Endodermal cell (in vitro differentiated cells): ENCODE measurements around the gene PRDM12. TPM values are rescaled to one million over a fixed set of nuclear protein-coding genes. Genes with fewer than 3 reads are reported as not detected.

Experiments
- DNase-seq: peaks from one replicate; pipeline ENCODE4 v3.0.0-alpha.2; 2017
- H3K27ac ChIP-seq: 2 replicates; pipeline ENCODE4 v1.5.1; 2013; ENCODE audit warnings: mild to moderate bottlenecking, low read depth, low read length, moderate library complexity
- H3K27me3 ChIP-seq: 2 replicates; pipeline ENCODE4 v1.6.1; 2013; ENCODE audit warnings: mild to moderate bottlenecking, low read length, moderate library complexity; ENCODE audit not compliant: insufficient read depth, control insufficient read depth, poor library complexity, severe bottlenecking
- H3K36me3 ChIP-seq: 2 replicates; pipeline ENCODE4 v1.7.0; 2013; ENCODE audit warnings: mild to moderate bottlenecking, low read length, moderate library complexity; ENCODE audit not compliant: control insufficient read depth, insufficient read depth
- H3K4me1 ChIP-seq: one replicate; pipeline ENCODE4 v1.7.0; 2013; ENCODE audit warnings: low read length; ENCODE audit not compliant: control insufficient read depth, insufficient read depth
- H3K4me3 ChIP-seq: 2 replicates; pipeline ENCODE4 v1.5.1; 2013; ENCODE audit warnings: mild to moderate bottlenecking, low read length, moderate library complexity
- H3K9ac ChIP-seq: 2 replicates; pipeline ENCODE4 v1.6.1; 2013; ENCODE audit warnings: mild to moderate bottlenecking, low read length, moderate library complexity; ENCODE audit not compliant: poor library complexity, severe bottlenecking; ENCODE audit errors: extremely low read depth
- H3K9me3 ChIP-seq: 2 replicates; pipeline ENCODE4 v1.6.1; 2013; ENCODE audit warnings: mild to moderate bottlenecking, low read length, moderate library complexity; ENCODE audit not compliant: control insufficient read depth
- H3K27ac Mint-ChIP-seq: 2 replicates; pipeline ENCODE4 v1.8.0; 2020; ENCODE audit warnings: mixed read lengths
- H3K27me3 Mint-ChIP-seq: 2 replicates; pipeline ENCODE4 v1.8.0; 2021; ENCODE audit warnings: mild to moderate bottlenecking, mixed read lengths; ENCODE audit not compliant: insufficient read depth
- H3K36me3 Mint-ChIP-seq: 2 replicates; pipeline ENCODE4 v1.8.0; 2020; ENCODE audit warnings: low read depth, mixed read lengths
- H3K4me1 Mint-ChIP-seq: 2 replicates; pipeline ENCODE4 v1.8.0; 2020; ENCODE audit warnings: mixed read lengths
- H3K4me3 Mint-ChIP-seq: 2 replicates; pipeline ENCODE4 v1.8.0; 2020; ENCODE audit warnings: mild to moderate bottlenecking, moderate library complexity, mixed read lengths
- H3K9me3 Mint-ChIP-seq: 2 replicates; pipeline ENCODE4 v1.8.0; 2020; ENCODE audit warnings: mild to moderate bottlenecking, mixed read lengths
- WGBS, 2 experiments: methylation state at CpG; one replicate each; pipeline versions ENCODE4 v1.1.5 to v1.1.7; 2013; ENCODE audit warnings: missing lambda C conversion rate in 2 of 2, mixed read lengths in 1 of 2; ENCODE audit not compliant: insufficient coverage in 1 of 2, insufficient read length in 1 of 2; 5-methylcytosine and 5-hydroxymethylcytosine counted together
- total RNA-seq, 2 donors: library from RNA; stranded (reverse); fragmentation: NEBNext Ultra II Directional in 1 of 2; extraction: Animal tissue kit (Norgen Biotek cat#: 25700) in 1 of 2; gene quantifications; 2 replicates in 1 of 2; 3 replicates in 1 of 2; pipeline ENCODE4 v1.2.1, GENCODE V29; 2021
- TF ChIP-seq, protein P1 (sequence below): fragments of 200-600 bp; sonication (generic); conservative IDR thresholded peaks from 2 replicates; pipeline ENCODE4 v1.5.0; 2021; ENCODE audit warnings: antibody characterized with exemption, mild to moderate bottlenecking

Gene PRDM12
- total RNA-seq, 2 donors from 2014 or later: not detected

DNA sequence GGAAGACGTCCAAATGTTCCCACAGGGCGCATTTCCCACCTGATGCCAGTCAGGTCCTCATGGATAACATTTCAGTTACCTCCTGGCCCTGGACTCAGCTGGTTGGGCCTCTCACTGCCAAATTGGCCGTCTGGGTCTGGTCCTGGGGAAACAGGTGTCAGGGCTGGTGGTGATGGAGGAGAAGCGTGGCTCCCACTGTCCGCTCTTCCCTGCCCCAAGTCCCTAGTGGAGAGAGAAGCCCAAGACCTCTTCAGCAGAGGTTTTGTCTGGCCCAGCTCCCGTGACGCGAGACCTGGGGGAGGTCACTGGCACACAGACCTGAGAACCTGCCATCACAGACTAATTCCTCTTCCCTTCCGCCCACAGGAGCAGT is 27.8 kb upstream of the PRDM12 start:
- DNase-seq: no peak
- Histone ChIP-seq H3K36me3 (peaks cover 53% of the 10 kb centered on the region), H3K4me1 (no peaks in the 10 kb centered on the region), H3K9ac (no peak overlapping the region), H3K9me3 (no peaks in the 10 kb centered on the region), H3K27ac (no peak overlapping the region), H3K4me3 (no peak overlapping the region), H3K27me3 (no peaks in the 10 kb centered on the region)
- Mint-ChIP-seq H3K9me3 (no peaks in the 10 kb centered on the region), H3K36me3 (peaks cover 38% of the 10 kb centered on the region), H3K4me1 (no peaks in the 10 kb centered on the region), H3K4me3 (no peak overlapping the region), H3K27ac (no peak overlapping the region), H3K27me3 (no peaks in the 10 kb centered on the region)
- 92 to 98% methylated on average over 6 to 9 of the region's 9 CpGs for WGBS, 2 experiments
- TF ChIP-seq, protein P1, sequence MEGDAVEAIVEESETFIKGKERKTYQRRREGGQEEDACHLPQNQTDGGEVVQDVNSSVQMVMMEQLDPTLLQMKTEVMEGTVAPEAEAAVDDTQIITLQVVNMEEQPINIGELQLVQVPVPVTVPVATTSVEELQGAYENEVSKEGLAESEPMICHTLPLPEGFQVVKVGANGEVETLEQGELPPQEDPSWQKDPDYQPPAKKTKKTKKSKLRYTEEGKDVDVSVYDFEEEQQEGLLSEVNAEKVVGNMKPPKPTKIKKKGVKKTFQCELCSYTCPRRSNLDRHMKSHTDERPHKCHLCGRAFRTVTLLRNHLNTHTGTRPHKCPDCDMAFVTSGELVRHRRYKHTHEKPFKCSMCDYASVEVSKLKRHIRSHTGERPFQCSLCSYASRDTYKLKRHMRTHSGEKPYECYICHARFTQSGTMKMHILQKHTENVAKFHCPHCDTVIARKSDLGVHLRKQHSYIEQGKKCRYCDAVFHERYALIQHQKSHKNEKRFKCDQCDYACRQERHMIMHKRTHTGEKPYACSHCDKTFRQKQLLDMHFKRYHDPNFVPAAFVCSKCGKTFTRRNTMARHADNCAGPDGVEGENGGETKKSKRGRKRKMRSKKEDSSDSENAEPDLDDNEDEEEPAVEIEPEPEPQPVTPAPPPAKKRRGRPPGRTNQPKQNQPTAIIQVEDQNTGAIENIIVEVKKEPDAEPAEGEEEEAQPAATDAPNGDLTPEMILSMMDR: no peak

DNA sequence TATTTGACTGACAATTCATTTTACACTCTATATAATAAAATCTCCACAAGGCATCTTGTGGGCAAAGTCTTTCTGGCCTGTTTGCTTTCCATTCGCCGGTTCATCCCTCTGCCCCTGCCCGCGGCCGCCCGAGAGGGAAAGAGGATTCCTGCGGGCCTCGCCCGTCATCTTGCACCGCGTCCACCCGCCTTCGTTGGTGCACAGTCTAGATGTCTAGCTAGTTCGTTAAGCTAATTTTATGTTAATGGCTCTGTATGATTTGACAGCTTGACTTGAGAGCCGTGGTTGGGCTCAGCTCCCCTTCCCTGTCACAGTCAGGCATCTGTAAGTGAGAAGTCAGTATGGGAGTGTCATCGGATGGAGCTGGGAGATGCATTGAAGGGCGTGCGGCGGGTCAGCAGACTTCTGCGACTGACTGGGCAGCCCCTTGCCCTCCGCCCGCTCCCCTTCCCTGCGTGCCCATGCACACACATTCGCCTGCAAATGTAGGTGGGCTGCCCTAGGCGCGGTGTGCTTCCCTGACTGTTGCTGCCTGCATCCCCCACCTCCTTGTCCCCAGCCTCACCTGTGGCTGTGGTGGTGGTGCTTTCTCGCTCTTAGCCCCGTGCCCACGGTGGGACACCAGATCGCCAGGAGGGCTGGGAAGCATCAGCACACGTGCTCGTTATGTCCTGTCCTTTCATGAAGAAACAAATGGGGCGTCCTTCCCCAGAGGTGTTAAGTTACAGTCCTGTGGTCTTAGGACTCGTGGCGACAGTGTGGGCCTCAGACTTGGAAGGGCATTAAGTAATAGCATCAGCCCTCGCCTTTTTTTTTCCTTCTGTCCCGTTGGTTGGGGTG is 25.9 kb upstream of the PRDM12 start:
- no peak overlapping the region for H3K27ac Mint-ChIP-seq
- 92 to 93% methylated on average over 25 to 37 of the region's 37 CpGs for WGBS, 2 experiments
- H3K27ac ChIP-seq: no peak overlapping the region
- peaks cover 23% of the 10 kb centered on the region for H3K36me3 Mint-ChIP-seq
- H3K9me3 ChIP-seq: no peaks in the 10 kb centered on the region
- H3K9ac ChIP-seq: no peak overlapping the region
- no peak overlapping the region for H3K4me3 ChIP-seq
- no peak for DNase-seq
- no peak overlapping the region for H3K4me3 Mint-ChIP-seq
- H3K4me1 Mint-ChIP-seq: no peaks in the 10 kb centered on the region
- peaks cover 34% of the 10 kb centered on the region for H3K36me3 ChIP-seq
- no peaks in the 10 kb centered on the region for H3K27me3 Mint-ChIP-seq
- H3K4me1 ChIP-seq: no peaks in the 10 kb centered on the region
- TF ChIP-seq, protein P1: no peak
- no peaks in the 10 kb centered on the region for H3K9me3 Mint-ChIP-seq
- no peaks in the 10 kb centered on the region for H3K27me3 ChIP-seq

DNA sequence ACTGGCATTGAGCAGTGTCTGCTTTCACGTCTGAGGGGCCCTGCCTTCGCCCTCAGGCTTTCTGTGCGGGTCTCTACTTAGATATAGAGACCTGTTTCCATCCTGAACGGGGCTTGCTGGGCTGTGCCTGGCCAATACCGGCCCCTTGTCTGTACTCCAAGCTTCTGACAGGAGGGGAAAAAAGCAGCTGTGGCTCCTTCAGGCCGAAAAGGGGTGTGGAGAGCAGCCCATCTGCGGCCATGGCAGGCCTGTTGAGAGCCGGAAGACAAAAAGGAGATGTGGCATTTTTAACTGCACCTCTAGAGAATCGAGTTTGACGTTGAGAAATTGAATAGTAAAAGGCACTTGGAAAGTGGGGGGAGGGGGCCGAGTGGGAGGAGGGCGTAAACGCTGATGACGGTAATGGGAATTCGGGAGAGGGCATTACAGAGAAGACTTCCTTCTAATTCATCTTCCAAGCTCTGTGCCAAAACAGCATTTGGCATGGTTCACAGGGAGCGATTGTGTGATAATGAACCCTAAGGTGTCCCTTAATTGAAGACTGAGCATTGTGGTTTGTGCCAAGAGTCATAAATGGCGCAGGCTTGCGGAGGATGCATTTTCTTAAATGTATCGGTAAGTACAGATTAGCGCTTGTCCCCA is 25.1 kb upstream of the PRDM12 start:
- DNase-seq: no peak
- H3K9ac ChIP-seq: no peak overlapping the region
- peaks cover 18% of the 10 kb centered on the region for H3K36me3 Mint-ChIP-seq
- H3K27ac Mint-ChIP-seq: no peak overlapping the region
- no peaks in the 10 kb centered on the region for H3K9me3 Mint-ChIP-seq
- WGBS, 2 experiments: 85% methylated on average over 11 to 20 of the region's 20 CpGs
- no peaks in the 10 kb centered on the region for H3K27me3 ChIP-seq
- H3K4me1 ChIP-seq: no peaks in the 10 kb centered on the region
- H3K4me3 Mint-ChIP-seq: no peak overlapping the region
- no peaks in the 10 kb centered on the region for H3K4me1 Mint-ChIP-seq
- H3K9me3 ChIP-seq: no peaks in the 10 kb centered on the region
- no peaks in the 10 kb centered on the region for H3K27me3 Mint-ChIP-seq
- no peak overlapping the region for H3K27ac ChIP-seq
- H3K4me3 ChIP-seq: no peak overlapping the region
- TF ChIP-seq, protein P1: no peak
- H3K36me3 ChIP-seq: peaks cover 27% of the 10 kb centered on the region
